RWPE1 (cell line): ENCODE results near the gene POLD2.

Source experiments
- CTCF ChIA-PET: fragments of 350-600 bp; sonication (Branson Sonifier 250); formaldehyde crosslinking; extraction: SDS; loops from one replicate; lab custom pipeline; 2021; lab: Yijun Ruan, JAX
- POLR2A ChIA-PET: fragments of 400-600 bp; formaldehyde crosslinking; extraction: SDS; loops from one replicate; lab custom pipeline; 2020; ENCODE audit warnings: antibody characterized with exemption; ENCODE audit not compliant: low non-redundant PET; lab: Yijun Ruan, JAX
- DNase-seq: peaks from one replicate; pipeline ENCODE4 v3.0.0; 2012; ENCODE audit warnings: low spot score
- H3K27ac ChIP-seq: fragments of 450-650 bp; 2 replicates; pipeline ENCODE4 v1.5.1; 2017
- CTCF ChIP-seq: fragments of 450-650 bp; conservative IDR thresholded peaks from 2 replicates; pipeline ENCODE4 v1.5.1; 2017; ENCODE audit warnings: low read depth, mild to moderate bottlenecking

POLD2 gene

GRCh38 chr7:44153948-44154335 is 30.6 kb upstream of the POLD2 start:
- ChIA-PET CTCF (interaction anchor here (0.5 kb wide), 1 partner anchor 9 kb away, joined by 3 read pairs; no protein-coding TSS in a partner anchor), POLR2A (interaction anchor here (0.5 kb wide), 1 partner anchor 533 kb away, joined by 9 read pairs; no protein-coding TSS in a partner anchor)
- no peak for DNase-seq
- H3K27ac ChIP-seq = no peak overlapping the region
- TF ChIP-seq CTCF = no peak

GRCh38 chr7:44152971-44153947 is 29.9 kb upstream of the POLD2 start:
- no peak overlapping the region for H3K27ac ChIP-seq
- POLR2A ChIA-PET = no interaction called here
- CTCF ChIA-PET = no interaction called here
- DNase-seq = no peak
- TF ChIP-seq CTCF = no peak

GRCh38 chr7:44151956-44152355 is 28.6 kb upstream of the POLD2 start:
- CTCF ChIA-PET = no interaction called here
- no peak for TF ChIP-seq CTCF
- no peak for DNase-seq
- POLR2A ChIA-PET = no interaction called here
- H3K27ac ChIP-seq = no peak overlapping the region

- ChIA-PET CTCF (interaction anchor here (0.6 kb wide), 1 partner anchor 813 kb away, joined by 3 read pairs; no protein-coding TSS in a partner anchor), POLR2A (no interaction called here)
- no peak overlapping the region for H3K27ac ChIP-seq
- DNase-seq = no peak
- no peak for TF ChIP-seq CTCF
These were observed 27.9 kb upstream of the POLD2 start for GRCh38 chr7:44150966-44151941.

GRCh38 chr7:44150466-44150832 is 27.1 kb upstream of the POLD2 start:
- TF ChIP-seq CTCF = no peak
- H3K27ac ChIP-seq = no peak overlapping the region
- DNase-seq = no peak
- ChIA-PET POLR2A (no interaction called here), CTCF (interaction anchor here (0.6 kb wide), 1 partner anchor 29 kb away, joined by 3 read pairs; no protein-coding TSS in a partner anchor)
